GM19240 (cell line): ENCODE data around the gene HPCAL1.
"Not testable (repeated sequence)": the region's sequence is repeated elsewhere in the genome, so short reads cannot be mapped to it uniquely, and the experiment has no call there.

ENCODE experiments used
- DNase-seq: peaks from one replicate; pipeline ENCODE4 v3.0.0; 2011; ENCODE audit warnings: low spot score; ENCODE audit not compliant: insufficient read length

HPCAL1 gene

DNA sequence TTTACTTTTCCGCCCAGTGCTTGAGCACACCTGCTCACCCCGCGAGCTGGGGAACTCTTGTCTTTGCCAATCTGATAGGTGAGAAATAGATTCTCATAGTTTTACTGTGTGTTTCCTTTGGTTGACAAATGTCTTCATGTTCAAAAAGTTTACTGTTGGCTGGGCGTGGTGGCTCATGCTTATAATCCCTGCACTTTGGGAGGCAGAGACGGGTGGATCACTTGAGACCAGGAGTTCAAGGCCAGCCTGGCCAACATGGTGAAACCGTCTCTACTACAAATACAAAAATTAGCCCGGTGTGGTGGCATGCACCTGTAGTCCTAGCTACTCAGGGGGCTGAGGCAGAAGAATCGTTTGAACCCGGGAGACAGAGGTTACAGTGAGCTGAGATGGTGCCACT lies 135.1 kb downstream of the HPCAL1 start:
- DNase-seq: no peak

DNA sequence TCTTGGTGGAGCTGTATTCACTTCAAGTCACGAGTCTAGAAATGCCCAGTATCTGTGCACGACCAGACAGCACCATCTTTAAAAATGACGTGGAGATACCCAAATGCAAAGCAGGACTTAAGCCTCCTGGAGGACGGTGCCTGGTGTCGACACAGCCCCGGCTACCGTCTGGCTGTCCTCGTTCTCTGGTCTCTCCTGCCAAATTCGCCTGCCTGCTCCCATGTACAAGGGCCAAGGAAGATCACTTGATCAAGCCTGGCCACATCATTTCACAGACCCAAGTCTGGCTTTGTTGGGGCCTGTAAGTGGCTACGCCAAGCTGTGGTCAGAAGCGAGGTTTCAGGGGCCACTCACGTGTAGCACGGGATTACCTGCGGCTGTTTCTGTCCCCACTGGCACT lies 136.0 kb downstream of the HPCAL1 start:
- no peak for DNase-seq

DNA sequence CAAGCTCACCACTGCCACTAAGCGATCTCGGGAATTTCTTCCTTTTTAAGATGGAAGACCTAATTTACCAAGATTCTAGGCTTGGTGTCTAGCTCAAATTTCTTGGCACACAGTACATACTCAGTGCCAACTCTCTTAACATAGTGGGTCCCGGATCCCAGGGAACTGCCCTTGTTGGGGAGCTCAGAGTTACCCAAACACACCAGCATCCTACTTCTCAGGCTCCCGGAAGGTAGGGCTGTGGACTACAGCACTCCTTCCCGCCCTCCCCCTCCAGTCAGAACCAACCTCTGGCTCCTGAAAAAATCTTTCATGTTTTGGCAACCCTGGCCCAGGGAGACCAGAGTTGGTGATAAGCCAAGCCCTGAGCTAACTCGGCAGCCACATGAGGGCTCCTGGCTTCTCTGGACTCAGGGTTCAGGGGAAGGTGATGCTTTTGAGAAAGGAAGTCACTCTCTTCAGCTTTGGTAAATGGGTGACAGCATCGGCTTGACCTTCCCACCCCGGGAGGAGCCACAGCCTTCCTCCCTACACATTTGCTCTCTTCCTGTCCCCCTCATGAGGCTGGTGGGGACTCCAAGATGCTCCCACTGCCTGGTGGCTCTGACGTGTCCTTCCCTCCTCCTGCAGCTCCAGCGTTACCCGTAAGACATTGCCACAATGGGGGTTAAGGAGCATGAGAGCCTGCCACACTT lies 136.6 kb downstream of the HPCAL1 start:
- no peak for DNase-seq

DNA sequence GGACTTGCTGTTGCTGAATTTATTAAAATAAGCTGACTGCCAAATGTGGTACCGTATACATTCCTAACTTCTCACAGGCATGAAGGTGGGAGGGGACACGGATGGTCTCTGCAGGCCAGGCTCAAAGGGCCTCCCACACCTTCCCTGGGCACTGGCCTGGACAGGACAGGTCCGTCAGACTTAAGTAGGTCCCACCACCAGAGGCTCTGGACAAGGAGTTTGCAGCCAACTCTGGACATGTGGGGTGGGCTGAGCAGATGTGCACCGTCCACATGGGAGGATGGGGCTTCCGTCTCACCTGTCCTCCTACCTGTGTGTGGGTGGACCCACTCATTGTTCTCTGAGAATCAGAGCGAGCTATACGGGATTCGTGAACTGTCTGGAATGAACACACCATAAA lies 137.3 kb downstream of the HPCAL1 start:
- DNase-seq: no peak

DNA sequence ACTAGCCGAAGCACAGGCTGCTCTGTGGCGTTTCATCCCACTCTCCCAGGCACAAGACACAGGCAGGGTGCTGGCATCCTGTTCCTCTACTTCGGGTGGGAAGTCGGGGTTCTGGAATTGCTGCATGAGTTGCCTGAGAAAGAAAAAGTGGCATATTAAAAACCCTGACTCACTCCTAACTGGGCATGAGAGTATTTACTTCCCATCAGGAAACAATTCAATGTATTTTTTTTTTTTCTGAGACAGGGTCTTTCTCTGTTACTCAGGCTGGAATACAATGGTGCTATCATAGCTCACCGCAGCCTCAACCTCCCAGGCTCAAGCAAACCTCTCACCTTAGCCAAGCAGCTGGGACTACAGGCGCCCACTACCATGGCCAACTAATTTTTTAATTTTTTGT lies 138.0 kb downstream of the HPCAL1 start:
- DNase-seq: no peak

DNA sequence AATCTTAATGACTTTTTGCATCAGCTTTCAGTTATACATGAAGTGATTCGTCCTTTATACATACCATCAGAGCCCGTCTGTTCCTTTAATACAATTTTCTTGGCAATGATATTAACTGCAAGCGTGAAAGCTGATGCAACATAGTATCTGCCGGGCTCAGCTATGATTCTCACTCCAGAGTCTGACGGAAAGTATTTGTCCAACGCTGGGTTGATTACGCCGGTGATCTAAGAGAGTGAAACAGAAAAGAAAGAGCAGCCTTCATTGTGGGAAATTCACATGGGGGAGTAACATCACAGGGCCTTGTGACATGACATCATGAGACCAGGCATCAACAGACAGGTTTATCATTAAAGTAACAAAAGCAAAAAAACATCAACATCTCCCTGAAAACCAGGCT lies 139.2 kb downstream of the HPCAL1 start:
- DNase-seq: no peak

DNA sequence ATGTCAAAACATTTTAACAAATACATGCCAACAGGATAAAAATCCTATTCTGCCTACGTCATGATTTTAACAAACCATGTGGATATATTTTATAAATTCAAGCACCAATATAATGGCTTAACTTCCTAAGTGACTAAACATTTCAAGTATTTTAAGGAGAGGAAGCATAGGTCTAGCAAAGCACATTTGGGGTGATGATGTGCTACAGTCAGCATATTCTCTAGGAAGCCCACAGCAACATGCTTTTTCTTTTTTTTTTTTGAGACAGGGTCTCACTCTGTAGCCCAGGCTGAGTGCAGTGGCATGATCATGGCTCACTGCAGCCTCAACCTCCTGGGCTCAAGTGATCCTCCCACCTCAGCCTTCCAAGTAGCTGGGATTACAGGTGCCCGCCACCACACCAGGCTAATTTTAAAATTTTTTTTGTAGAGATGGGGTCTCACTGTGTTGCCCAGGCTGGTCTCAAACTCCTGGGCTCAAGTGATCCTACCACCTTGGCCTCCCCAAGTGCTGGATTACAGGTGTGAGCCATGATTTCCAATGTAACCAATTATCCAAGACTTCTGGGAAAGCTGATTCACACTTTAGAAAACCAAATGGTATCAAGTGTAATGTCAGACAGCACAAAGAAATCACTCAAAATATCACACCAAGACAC lies 139.9 kb downstream of the HPCAL1 start:
- not testable (repeated sequence) for DNase-seq

DNA sequence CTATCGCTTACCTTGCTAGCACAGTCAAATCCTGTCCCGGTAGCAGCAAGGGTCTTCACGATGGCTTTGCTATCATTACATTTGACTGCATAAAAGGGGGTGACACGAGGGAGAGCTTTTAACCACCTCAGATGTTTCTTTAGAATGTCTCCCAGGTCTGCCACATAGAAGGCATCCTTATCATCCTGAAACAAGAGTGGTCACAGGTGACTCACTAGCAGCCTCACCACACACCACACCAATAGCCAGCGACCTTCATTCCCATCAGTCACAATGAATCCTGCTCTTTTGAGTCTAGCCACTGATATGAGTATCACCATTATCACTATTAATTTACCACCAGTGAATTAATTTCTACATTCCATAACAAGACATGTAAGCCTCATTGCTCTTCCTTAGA lies 141.8 kb downstream of the HPCAL1 start:
- no peak for DNase-seq

DNA sequence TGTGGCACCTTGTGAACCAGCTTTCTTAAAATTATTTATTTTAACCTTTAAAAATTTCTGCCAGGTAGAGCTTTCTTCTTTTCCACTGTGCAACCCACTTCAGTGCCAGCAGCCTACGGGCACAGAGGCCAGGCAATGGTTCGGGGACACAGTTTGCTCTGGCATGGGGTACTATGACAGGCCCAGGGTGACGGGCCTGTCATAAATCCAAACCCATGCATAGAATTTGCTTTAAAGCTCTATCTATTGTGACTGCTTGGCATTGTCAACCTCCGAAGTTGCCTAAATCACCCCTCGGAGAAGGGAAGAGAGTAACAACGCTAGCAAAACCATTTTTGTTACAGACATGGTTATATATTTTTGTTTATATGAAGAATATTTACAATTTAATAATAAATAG lies 143.9 kb downstream of the HPCAL1 start:
- no peak for DNase-seq

DNA sequence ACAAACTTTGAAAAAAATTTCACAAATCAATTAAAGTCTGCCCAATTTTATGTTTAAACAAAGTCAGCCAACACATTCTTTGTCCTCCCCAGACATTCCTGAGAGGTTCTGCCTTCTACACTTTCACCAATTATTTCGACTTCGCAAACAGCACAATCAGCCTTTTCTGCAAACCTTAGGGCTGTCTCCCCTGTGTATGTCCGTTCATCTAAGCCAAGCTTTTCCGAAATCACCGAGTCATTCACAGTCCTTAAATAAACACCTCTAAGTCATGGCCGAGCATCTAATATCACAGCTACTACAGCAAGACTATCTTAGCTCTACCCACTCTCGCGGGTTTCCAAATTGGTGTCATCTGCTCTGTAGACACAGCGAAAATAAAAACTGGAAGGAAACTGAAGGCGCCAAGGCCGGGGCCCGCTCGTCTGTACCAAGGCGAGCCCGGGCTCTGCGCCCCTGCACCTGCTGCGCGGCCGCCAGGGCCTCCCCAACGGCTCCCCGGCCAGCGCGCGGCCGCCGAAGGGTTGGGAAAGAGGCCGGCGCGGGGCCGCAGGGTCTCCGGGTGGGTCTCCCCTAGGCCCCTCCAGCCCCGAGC lies 144.7 kb downstream of the HPCAL1 start:
- DNase-seq: no peak

DNA sequence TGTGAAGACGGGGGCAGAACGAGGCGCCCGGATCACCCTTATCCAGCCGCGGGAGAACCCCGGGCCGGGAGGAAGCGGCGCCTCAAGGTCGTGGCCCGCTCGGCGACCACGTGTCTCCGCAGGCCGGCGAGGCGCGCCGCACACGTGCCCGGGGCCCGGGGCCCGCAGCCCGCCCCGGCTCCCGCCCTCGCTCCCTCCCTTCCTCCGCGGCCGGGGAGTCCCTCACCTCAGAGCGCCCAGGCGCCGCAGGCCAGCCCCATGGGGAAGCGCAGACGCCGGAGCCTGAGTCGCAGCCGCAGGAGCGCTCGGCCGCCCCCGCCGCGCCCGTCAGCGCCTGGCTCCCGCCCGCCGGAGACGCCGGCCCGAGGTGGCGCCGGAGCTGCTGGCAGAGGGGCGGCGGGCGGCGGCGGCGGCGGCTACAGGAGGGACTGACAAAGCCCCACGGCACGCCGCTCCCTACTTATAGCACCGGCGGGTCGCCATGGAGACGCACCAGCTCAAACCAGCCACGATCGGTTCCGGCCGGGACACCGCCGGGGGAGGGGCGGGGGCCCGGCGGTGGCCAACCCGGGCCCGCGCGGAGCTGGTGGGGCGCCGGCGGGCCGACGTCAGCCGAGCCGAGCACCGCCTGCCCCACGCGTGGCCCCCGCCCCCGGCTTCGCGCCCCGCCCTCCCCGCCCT lies 145.3 kb downstream of the HPCAL1 start, which contains the start of gene ODC1:
Gene ODC1, minus strand, starts transcription at position 433 of the 681 bp plus-strand sequence. CDS start 3,295 bp downstream, outside the sequence.
- peak; percentile 79 for DNase-seq

DNA sequence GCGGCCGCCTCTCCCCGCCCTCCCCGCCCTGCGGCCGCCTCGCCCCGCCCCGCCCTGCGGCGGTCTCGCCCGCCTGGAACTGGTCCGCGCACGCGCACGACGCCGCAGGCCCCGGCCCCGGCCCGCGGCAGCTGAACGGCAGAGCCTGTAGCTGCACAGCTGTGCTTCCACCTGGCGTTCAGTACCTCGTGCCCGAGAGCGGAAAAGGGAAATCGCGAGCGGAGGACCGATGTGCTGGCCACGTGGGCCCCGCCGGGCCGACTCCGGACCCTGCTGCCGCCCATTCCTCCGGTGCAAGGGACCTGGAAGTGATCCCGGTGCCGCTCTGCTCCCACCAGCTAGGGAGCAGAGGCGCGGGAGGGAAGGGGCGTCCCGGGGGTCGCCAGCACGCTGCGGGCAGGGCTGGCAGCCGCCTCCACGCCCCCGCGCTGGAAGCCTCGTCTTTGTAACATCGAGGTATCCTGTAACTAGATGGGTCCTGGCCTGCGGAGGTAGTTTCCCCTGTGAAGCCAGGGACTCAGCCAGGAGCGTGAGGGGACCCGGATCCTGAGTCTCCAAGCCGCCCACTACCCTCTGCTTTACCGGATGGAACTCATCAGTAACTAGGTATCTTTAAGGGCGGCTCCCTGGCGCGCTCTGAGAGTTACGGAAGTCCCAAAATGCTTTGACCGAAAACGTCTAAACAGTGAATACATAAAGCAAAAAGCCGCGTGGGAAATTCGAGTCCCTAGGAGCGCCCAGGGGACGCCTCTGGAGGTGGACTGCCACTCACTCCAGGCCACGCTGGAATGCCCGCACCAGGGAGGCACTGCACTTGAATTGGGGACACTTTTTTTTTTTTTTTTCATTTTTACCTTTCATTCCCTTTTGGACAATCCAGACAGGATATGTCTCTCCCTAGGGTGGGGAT lies 146.1 kb downstream of the HPCAL1 start:
- peak; percentile 91 for DNase-seq

DNA sequence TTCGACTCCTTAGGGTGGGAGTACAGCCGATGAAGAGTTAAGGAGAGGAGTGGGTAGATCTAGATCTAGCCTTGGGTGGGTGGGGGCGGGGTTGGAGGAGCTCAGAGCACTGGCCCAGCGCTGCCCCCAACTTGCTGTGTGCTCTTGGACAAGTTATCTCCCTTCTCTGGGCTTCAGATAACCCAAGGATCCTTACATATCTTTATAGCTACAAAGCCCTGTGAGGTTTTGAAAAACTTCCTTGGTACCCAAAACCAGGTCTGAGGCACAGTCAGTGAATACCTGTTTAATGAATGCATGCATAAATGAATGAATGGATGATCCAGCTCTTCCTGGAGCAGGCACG lies 146.8 kb downstream of the HPCAL1 start:
- DNase-seq: no peak

DNA sequence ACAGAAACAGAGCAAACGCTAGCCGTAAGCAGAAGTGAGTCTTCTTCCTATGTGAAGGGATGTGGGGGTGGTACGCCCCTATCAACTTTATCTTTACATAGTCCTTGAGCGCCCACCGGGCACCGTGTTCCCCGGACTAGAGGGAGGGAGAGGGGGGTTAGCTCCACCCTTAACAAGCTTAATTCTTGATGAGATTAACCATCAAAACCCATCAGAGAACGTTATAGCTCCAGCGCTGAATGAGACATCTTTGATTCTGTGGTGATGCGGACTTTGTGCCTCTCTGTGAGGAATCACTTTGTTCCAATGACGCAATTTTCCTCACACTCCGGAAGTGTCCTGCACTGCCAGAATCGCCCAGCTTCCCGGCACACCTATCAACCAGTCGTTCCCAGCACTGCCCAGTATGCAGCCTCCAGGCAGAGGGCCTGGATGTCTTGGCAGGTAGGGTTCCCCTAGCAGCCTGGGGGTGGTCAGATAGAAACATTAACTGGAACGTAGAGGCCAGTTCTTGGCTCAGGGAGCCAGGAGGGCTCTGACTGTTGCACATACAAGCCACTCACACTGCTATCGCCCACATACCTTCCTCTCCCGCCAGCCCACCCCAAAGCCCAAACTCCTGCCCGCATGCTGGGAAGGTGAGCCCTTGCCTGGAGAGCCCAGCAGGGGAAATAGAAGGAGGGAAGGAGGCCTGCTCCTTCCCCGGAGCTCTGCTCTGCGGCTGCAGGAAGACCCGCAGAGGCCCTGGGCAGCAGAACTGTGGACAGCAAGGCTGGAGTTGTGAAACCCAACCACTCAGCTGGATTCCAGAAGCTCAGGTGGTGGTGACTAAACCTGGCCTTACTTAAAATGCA lies 147.4 kb downstream of the HPCAL1 start:
- no peak for DNase-seq

DNA sequence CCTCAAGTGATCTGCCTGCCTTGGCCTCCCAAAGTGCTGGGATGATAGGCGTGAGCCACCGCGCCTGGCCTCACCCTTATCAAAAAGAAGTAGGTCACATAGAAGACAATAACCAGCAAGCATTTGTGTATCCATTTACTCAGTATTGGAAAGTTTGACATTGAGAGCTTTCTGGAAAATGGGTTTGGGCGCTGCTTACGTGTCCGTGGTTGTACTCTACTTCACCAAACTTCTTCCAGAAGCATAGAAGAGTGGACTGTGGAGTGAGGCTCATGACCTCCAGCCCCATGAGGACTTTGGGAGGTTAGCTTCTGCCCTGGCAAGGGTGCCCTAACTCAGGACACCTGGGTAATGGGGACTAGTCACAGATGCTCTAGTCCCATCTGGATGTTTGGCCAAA lies 149.1 kb downstream of the HPCAL1 start:
- no peak for DNase-seq

DNA sequence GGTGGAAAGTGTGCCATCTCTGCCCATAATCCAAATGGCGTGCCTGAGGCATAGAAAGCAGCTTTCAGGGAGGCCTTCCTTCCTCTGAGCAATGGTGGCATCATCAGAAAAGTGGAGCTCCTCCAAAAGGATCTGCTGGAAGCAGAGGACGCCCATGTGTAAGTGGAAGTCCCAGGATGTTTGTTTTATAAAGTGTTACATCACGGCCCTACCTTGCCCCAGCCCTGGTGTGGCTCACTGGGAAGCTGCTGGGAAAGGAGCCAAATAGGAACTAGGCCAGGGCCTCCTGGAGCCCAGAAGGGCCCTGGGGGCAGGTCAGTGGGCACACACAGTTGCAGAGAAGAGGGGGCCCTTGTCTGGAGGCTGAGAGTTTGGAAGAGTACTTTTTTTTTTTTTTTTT lies 149.6 kb downstream of the HPCAL1 start:
- DNase-seq: no peak

DNA sequence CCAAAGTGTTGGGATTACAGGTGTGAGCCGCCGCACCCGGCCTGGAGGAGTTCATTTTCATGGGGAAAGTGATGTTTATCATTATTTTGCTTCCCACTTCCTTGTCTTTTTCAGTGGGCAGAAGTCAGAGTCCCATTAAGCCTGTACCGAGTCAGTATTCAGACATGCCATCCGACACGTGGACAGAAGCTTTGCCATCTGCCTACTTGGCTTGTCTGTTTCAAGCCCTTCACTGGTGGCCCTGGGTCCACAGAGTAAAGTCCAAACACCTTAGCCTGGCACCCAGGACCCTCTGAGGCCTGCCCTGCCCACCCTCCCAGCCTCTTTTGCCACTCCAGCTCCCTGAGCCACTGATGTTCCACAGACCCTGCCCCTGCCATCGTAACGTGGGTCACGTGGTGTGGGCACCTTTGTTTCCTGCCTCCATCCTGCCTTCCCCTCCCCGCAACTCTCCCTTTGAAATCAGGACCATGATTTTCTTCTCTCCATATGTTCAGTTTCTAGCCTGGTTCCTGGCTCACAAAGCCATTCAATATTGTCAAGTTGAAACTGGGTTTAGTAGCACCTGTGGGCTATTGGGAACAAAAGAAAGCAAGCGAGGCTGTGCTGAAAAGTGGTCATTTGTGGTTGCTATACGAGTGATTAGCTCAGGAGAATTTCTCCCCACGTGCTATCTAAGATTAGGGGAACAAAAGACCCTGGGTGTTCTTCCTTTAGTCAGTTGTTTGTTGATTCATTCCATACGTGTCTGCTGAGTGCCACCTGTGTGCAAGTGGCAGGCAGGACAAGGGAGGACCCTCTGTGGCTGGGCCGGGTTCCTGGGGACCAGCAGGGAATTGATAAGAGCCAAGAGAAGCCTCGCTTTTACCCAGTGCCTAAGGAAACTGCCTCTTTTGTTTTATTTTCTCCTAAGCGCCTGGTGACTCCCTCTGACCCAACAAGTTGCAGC lies 150.5 kb downstream of the HPCAL1 start:
- no peak for DNase-seq

DNA sequence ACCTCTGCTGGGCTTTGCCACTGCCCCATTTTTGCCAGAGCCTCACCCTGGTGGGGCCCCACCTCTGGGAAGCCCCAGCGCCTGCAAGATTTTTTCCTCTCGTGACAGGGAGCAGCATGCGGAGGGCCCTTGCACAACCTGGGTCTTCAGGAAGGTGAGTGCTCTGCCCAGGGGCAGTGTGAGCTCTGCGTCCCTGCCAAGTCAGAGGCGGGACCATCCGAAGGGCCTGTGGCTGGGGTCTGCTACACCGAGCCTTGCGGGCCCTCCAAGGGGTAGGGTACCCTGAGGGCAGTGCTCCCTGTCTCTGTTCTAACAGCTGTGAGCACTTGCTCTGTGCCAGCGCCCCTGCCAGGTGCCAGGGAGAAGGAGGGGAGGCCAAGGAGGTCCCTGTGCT lies 151.2 kb downstream of the HPCAL1 start:
- no peak for DNase-seq

DNA sequence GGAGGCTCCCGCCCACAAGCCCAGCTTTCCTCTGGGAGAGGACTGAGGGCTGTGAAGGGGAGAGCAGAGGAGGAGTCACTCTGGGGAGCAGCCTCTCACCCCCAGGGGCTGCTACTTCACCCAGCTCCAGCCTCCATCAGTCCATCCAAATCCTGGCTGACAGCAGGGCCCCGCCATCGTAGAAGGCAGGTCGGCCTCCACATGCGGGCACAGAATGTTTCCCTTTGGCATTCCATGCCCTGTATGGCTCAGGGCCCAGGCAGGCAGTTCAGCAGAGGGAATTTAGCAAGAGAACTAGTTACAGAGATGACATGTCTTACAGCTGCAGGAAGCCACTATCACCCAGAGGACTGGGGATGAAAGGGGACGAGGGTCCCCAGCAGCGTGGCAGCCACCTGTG lies 151.8 kb downstream of the HPCAL1 start:
- no peak for DNase-seq
